Right ventricle myocardium superior (tissue), 1 donor: ENCODE results near the gene PICK1. TPM values are rescaled to one million over a fixed set of nuclear protein-coding genes. Genes with fewer than 3 reads are reported as not detected.

Experiments used
- ATAC-seq: fragments of 200-7000 bp; cut with Tn5 transposase; one replicate; pipeline ENCODE4 v1.9.1; 2020; ENCODE audit warnings: mild to moderate bottlenecking; ENCODE audit not compliant: poor library complexity
- DNase-seq: peaks from one replicate; pipeline ENCODE4 v3.0.0-alpha.2; 2020
- intact Hi-C: fragments of 100-400 bp; cut with DNase I; formaldehyde crosslinking; loops from one replicate; pipeline ENCODE4 v1.11.2; 2022
- long read RNA-seq: library from polyadenylated mRNA; unstranded; transcript quantifications from one replicate; pipeline ENCODE4 v2.0.0, GENCODE V29; 2021
- total RNA-seq: library from RNA; stranded (reverse); fragmentation: NEBNext Ultra II Directional; extraction: Animal tissue kit (Norgen Biotek cat#: 25700); gene quantifications from one replicate; pipeline ENCODE4 v1.2.1, GENCODE V29; 2021
- donor health status: DM: no; HTN: yes; CAD: no; lungs with severe emphysema.

The PICK1 gene
- 20.4 TPM for total RNA-seq
- long read RNA-seq, transcript PICK1-201 (13 exons, 2,055 nt) = major isoform, 24 of 79 reads
- long read RNA-seq, partial matches to known transcripts = 12 of 79 reads
- long read RNA-seq, other reads (novel, unspliced or antisense) = 38 of 79 reads

DNA sequence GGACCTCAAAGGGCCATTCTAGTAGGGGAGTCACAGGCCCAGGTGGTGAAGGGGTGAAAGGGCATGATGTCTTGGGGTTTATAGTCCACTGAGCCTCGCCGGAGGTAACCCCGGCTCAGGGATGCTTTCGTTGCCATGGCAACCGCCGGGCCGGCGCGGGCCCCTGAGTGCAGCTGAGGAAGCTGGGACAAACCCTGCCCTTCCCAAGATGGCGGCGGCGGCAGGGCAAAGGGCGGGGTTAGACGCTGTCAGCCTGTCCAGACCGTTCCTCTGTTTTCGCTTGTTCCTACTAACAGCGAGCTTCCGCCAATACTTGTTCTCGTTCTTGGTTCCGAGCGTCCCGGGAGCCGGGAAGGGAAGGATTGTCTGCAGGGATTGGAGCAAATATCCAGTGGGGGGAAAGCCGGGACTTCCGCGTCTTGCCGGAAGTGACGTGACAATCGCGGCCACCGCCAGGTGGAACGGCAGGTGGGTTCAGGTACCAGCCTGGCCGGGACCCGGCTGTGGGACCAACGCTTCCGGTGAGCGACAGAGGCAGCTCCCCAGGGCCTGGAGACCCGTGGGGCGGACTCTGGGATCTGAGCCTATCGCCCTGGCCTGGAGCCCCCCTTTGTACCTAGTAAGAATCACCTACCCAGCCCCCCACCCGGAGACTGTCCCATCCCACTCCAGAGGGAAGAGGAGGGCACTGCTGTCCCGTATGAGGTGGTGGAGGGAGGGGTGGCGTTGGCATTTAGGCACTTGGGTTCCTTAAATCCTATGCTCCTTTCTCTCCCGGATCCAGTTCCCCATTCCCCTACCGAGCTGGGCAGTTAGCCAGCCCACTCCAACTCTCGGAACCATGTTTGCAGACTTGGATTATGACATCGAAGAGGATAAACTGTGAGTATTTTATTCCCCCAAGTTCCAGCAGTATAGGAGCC, at the start of gene PICK1:
TSS of gene PICK1 (plus strand) at position 436 of the 923 bp plus-strand sequence. CDS start at position 842, 406 bp downstream.
- DNase-seq (peak; percentile 91), ATAC-seq (peak; percentile 89)
- intact Hi-C loops = loop anchor here (5.0 to 10.0 kb wide), 2 partner anchors 298 to 515 kb away; partner anchors contain the start of gene DMC1

DNA sequence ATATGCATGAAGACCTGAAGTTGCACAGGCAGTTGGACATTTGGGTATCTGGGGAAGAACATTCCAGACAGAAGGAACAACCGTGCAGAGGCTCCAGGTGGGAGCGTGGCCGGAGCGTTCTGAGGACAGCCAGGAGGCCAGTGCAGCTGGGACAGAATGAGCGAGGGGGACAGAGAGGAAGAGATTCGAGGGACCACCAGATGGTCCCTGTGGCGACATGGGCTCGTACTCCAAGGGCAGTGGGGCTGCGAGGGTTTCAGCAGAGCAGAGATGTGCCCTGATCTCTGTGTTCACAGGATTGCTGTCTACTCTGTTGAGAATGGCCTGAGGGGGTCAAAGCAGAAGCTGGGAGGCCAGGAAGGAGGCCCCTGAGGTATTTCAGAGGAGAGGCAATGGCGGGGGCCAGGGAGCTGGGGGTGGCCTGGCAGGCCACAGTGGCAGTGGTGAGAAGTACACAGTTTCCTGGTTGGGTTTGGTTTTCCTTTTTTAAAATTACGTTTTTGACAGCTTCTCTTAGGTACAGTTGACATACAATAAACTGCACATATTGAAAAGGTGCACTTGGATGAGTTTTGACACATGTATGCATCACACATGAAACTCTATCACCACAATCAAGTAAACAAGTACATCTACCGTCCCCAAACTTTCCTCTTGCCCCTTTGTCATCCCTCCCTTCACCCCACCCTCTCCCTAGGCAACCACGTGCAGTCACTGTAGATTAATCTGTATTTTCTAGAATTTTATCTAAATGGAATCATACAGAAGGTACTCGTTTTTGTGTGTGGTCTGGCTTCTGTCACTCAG, 48.0 kb upstream of the PICK1 start:
- ATAC-seq (no peak), DNase-seq (no peak)
- intact Hi-C loops = no loop called here

DNA sequence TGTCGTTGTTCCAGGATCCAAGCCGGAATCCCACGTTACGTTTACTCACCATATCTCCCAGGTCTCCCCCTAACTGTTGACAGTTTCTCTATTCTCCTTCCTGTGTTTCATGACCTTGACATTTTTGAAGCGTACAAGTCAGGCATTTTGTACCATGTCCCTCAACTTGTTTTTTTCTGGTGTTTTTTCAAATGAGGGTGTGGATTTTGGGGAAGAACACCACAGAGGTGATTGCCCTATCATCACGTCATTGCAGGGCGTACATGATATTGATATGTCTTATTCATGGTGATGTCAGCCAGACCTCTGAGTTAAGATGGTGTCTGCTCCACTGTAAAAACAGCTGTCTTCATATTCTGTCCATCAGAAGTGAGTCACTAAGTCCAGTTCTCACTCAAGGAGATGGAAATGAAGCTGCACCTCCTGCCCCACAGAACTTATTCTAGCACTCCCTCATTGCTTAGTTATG, 44.6 kb upstream of the PICK1 start:
- ATAC-seq (no peak), DNase-seq (no peak)
- intact Hi-C loops = no loop called here

DNA sequence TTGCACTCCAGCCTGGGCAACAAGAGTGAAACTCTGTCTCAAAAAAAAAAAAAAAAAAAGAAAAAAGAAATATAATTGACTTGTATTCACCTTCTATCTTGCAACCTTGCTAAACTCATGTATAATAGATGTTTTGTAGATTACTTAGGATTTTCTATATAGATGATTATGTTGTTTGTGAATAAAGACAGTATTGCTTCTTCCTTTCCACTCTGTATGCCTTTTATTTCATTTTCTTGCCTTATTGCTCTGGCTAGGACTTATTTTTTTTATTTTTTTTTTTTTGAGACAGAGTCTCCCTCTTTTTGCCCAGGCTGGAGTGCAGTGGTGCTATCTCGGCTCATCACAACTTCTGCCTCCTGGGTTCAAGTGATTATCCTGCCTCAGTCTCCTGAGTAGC, 43.1 kb upstream of the PICK1 start:
- intact Hi-C loops = no loop called here
- DNase-seq = no peak
- no peak for ATAC-seq

DNA sequence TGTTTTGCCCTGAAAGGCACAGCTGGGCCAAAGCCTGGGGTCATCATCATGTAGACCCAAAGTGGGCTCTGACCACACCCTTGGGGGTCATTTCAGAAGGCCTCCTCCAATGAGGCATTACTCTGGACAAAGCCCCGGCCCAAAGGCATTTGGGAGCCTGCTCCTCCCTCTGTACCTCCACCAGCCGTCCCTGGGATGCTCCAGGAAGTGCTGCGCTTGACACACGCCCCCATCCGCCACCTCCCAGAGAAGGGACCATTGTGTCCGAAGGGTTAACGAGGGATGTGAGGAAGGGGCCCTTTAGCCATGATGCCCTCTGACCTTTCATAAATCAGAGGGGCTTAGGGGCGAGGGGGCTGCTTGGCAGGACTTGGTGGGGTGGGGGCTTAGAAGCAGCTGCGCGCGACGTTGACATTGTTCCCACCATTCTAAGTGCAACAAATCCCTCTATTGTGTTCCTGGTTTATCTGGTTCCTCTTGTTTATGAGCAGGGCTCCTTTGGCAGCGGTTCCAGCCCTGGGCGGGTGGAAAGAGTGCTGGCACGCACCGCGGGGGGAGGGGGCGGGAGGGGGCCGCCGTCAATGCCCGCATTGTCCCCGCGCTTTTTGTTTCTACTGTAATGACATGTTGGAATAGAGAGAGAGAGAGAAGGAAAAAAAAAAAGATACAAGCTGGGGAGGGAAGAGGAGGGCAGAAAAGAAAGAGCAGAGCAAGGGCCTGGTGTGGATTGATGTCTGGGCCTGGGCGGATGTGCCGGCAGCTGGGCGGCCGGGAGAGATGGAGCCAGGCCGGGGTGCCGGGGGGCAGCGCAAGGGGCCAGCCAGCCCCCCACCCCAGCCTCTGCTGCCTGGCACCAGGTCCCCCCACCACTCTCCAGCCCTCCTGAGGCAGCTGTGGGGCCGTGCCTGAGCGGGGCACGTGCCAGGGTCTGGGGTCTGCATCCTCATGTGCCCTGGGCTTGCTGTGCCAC, 40.7 kb upstream of the PICK1 start:
- ATAC-seq (peak; percentile 66), DNase-seq (peak; percentile 63)
- intact Hi-C loops = no loop called here

DNA sequence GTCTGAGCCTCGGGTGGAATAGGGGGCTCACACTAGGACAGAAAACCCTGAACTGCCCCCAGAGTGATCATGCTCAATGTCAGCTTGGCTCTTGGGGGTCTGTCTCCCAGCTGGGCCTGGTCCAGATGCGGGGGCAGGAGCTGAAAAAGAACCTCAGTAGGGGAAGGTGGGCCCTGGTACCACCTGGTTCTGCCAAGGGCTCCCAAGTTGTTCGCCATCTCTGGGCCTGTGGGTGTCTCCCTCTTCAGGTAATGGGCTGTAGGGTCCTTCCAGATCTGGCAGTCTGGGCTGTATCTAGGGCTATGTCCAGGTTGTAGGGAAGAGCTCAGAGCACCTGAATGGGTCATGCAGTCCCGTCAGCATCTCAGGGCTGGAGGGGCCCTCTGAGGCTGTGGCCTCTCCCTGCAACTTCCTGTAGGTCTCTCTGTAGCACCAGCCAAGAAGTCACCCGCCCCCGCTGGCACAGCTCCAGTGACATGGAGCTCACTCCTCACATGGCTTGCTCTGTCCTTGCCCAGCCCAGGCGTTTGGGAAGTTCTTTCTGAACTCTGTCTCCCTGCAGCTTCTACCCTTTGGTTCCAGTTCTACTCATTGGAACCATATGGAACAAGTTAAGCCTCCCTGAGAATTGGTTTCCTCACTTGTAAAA, 39.8 kb upstream of the PICK1 start:
- DNase-seq = peak; percentile 91
- intact Hi-C loops = no loop called here
- peak; percentile 90 for ATAC-seq

DNA sequence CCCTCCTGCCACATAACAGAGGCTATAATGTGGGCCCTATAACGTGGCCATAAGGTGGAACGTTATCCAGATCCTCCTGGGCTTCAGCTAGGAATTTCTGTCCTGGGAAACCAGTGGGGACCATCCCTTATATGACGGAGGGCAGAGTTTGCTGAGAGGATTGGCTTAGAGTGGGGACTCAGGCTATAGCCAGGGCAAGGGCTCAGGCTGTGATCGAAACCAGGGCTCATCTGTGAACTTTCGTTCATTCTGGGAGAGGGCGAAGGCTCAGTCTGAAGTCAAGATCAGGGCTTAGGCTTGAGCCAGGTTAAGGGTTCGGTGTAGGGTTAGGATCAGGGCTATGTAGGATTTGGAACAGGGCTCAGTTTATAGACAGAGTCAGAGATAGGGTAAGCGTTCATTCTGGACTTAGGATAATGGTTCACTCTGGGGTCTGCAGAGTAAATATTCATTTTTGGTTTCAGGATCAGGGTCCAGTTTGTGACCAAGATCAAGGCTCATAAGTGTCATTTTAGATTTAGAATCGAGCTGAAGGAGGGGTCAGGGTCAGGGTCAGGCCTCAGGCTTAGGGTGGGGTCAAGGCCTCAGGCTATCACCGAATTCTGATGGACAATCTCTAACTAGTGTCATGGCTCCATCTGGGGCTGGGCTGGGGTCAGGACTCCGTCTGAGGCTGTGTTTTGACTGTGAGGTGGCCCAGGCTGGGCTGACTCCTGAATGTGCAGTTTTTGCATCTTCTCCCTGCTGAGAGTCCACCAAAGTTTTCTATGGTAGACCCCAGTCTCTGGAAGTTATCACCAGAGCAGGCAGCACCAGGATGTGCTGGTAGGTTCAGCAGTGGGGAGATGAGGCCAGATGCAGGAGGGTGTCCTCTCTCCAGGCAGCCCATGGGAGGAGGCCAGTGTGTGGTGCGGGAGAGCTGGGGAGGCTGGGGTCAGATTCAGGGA, 39.0 kb upstream of the PICK1 start:
- intact Hi-C loops = no loop called here
- no peak for DNase-seq
- no peak for ATAC-seq

DNA sequence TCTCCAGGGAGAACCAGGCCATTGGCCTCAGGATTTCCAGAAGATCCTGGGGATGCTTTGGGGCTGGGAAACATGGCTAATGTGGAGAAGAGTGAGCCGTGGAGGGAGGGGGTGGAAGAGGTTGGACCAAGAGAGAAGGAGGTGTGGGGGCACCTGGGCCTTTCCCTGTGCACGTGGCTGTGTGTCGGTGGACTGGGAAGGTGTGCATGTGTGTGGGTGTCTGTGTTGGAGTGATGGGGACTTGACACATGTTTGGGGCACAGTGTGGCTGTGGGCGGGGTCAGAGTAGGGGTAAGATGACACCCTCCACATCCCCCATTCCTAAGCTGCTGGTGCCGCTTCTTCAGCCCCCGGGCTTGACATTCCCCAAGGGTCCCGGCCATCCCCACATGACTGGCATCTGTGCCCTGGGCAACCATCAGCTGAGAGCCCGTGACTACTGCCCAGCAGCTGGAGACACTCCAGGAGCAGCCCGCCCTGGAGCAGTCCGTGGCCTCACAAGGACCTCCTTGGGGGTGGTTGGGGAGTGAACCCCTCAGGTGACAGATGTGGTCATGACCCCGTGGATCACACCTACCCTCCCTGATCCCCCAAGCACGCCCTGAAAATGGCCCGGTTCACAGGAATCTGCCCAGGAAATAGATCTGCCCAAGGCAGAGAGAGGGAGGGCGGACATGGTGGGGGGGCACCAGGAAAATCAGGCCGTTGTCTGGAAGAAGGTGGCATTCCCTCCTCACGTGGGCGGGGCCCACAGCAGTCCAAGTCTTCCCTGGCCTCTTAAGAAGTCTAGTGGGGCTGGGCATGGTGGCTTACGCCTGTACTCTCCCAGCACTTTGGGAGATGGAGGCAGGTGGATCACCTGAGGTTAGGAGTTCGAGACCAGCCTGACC, 38.0 kb upstream of the PICK1 start:
- ATAC-seq = no peak
- intact Hi-C loops = no loop called here
- DNase-seq = no peak

DNA sequence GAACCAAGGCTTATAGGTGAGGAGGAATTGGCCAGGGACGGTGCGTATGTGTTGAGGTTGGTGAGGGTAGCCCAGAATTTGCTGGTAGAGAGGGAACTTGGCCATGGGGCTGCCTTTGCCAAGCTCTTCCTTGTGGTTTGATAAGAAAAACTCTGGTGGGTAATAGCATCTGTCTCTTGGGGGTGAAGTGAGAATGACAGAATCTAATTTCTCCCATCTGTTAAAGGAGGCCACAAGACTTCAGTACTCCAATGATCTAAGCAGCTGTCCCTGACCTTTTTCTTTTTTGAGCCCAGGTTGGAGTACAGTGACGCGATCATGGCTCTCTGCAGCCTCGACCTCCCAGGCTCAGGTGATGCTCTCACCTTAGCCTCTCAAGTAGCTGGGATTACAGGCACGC, 36.0 kb upstream of the PICK1 start:
- no peak for ATAC-seq
- no peak for DNase-seq
- intact Hi-C loops = no loop called here

DNA sequence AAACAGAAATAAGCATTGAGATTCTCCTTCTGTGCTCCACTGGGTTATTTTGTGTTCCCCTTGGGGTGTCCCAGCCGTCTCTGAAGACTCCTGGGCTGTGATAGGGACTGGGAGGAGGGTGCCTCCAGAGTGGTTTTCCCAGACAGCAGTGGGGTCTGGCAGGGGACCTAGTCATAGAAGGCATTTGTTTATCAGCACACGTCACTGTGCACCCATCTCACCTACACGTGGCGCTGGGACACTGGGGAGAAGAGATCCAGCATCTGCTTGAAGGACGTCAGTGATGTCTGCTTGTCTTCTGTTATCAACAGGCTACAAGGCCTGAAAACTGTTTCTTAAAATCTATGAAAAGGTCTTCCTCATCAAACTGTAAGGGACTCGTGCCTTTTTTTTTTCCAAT, 34.2 kb upstream of the PICK1 start:
- ATAC-seq = no peak
- no peak for DNase-seq
- intact Hi-C loops = no loop called here

DNA sequence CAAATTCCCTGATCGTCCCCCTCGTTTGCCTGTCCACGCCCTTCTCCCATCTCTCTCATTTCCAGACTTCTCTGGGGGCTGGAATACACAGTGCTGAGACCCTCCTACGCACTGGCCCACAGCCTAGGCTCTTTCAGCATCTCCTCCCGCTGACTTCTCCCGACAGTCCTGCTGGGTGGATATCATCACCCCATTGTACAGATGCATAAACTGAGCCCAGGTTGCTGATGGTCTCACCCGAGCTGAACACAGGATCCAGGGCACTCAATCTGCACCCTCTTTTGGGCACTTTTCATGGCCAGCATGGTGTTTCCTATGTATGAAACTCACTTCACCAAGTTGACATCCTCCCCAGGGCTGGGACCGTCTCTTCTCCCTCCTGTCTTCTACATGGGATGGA, 31.7 kb upstream of the PICK1 start:
- ATAC-seq = no peak
- DNase-seq = no peak
- intact Hi-C loops = no loop called here

DNA sequence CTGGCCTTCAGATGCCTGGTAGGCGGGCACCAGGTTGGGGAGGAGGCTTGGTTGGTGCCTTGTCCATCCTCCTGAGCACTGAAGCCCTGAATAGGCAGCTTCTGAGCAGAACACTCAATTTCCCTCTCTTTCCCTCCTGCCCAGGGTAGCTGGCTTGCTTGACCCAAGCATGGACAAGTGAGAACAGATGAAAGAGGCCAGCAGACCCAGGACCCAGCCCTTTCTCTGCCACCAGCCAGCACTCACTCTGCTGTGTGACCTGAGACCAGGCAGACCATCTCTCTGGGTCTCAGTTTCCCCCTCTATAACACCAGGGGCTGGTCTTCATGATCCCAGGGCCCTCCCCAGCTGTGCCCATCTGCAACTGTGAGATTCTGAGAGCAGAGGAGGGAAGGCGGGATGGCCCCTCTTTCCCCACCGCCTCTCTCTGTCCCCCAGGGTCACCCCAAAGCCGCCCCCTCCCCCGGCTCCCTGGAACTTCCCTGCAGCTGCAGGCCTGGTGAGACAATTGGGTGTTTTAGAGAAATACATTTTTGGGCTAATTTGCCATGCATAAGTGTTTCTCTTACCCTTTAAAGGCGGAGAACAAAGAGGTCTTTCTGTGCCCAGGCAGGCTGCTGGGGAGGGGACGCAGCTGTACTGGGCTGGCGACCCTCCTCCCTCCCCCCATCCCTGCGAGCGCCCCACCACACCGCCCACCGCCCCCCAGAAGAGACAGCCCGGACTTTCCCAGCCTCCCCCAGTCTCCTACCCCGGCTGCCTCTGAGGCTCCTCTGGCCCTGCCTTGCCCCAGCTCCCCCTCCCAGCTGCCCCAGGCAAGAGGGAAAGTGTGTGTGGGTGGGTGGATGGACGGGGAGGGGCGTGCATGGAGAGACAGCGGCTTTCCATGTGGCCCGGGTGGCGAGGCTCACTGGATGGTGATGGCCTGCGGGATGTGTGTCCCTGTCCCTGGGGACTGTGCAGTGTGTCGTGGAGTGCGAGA, 30.8 kb upstream of the PICK1 start:
- intact Hi-C loops = no loop called here
- ATAC-seq (no peak), DNase-seq (no peak)

DNA sequence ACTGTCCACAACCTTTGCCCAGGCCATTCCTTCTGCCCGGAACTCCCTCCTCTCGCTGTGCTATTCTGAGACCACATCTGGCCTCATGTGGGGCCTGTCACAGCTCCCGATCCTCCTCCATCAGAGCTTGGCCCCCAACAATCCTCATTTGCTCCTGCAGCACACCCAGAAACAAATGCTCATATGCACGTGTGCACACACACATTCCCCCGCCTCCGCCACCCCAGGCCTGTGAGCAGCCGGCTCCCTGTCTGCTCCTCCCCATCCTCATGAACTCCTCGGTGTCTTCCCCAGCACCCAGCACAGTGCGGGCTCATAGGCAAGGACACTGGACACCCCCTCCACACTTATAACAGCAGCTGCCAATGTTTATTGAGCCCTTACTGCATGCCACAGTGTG, 29.7 kb upstream of the PICK1 start:
- intact Hi-C loops = no loop called here
- peak; percentile 34 for ATAC-seq
- DNase-seq = no peak

DNA sequence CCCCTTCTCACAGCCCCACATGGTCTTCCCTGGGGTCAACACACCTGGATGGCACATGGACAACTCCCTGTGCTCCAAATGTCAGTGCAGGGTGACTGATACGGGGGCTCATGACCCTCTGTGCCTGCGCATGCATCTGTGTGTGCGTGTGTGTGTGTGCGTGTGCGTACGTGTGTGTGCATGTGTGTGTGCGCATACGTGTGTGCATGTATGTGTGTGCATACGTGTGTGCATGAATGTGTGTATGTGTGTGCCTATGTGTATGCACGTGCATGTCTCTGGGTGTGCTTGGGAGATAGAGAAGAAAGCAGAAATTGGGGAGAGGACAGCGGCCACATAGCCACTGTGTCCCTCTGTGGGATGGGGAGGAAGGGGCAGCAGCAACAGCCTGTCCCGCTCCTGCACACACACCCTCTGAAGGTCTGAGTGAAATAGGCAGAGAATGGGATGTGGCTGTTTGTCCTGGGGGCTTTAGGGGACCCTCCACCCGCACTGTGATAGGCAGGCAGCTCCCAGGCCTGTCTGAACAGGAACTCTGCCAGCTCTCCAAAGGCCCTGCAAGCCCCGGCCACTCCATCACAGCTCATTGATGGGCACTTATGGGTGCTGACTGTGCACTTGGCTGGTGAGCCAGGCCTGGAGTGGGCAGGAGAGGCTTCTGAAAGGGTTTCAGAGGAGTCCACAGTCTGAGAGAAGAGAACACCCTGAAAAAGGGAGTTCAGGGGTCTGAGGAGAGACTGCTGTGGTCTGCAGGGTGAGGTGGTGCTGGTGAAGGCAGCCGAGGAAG, 28.7 kb upstream of the PICK1 start:
- ATAC-seq (no peak), DNase-seq (no peak)
- intact Hi-C loops = no loop called here
